NCI-H2196 (cell line): ENCODE data around the gene UBL7.
"Not testable (repeated sequence)": the region's sequence is repeated elsewhere in the genome, so short reads cannot be mapped to it uniquely, and the experiment has no call there.

ENCODE experiments used
- DNase-seq: peaks from one replicate; lab custom pipeline; 2025; ENCODE audit not compliant: unreplicated experiment; lab: John Stamatoyannopoulos, UW

UBL7 gene

DNA sequence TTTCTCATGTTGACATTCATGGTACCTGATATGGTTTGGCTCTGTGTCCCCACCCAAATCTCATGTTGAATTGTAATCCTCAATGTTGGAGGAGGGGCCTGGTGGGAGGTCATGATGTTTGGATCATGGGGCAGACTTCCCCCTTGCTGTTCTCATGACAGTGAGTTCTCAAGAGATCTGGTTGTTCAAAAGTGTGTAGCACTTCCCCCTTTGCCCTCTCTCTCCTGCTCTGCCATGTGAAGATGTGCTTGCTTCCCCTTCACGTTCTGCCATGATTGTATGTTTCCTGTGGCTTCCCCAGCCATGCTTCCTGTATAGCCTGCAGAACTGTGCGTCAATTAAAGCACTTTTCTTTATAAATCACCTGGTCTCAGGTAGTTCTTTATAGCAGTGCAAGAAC, 3.3 kb upstream of the UBL7 start:
- no peak for DNase-seq

- no peak for DNase-seq
Observed at GRCh38 chr15:74463634-74464033, 2.7 kb upstream of the UBL7 start.

DNA sequence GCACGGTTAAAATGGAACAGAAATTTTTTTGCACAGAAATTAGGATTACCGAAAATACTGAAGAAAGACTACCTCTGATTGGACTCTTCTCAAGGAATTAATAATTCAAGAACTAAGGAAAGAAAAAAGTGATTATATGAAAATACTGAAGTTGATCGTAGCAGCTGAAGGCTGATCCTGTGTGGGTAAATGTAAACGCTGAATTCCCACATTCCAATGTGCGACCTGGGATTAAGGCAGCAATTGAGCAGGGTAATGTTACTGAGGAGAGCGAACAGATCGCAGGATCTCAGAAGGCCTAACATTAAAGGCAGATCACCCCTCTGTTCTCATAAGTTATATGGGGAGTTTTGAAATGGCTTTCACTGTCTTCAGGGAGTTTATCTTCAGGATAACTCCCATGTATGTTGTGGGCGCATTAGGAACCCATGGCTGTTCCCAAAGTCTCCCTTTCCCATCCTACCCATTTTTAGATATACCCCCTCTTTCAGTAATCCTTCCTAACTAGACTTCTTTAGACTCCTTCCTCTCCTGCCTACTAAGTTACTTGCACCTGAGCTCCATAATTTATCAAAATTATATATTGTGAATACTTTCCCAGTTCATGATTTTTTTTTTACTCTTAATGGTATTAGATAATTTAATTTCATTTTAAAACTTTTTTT, 1.0 kb upstream of the UBL7 start:
- no peak for DNase-seq

GRCh38 chr15:74460298-74460697, 662 bp downstream of the UBL7 start:
- DNase-seq = no peak

GRCh38 chr15:74459798-74460197, 1.2 kb downstream of the UBL7 start:
- DNase-seq = not testable (repeated sequence)

DNA sequence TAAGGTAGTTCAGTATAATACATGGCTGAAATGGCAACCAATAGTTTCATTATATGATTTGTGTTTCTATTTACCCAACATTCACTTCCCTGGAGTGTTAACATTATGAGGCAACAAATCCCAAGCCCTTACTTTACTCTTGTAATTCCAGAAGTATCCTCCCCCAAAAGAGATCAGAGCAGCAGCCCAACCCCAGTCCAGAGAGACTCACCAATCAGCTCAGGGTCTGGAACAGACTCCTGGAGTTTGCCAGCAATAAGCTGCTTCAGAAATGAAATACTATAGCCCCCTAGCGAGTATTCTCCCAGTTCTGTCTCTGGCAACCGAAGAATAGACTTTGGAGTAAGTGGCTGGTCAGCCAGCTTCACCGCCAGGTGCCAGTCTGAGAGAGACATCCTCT, 2.5 kb downstream of the UBL7 start:
- DNase-seq = no peak

DNA sequence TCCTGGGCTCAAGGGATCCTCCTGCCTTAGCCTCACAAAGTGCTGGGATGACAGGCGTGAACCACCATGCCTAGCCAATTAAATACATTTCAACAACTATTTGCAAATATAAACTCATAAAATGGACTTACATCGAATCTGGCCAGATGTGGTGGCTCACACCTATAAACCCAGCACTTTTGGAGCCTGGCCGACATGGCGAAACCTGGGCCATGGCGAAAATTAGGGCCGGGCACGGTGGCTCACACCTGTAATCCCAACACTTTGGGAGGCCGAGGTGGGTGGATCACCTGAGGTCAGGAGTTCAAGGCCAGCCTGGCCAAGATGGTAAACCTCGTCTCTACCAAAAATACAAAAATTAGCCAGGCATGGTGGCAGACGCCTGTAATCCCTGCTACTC, 3.9 kb downstream of the UBL7 start:
- DNase-seq = not testable (repeated sequence)

- DNase-seq = no peak
Observed at GRCh38 chr15:74454764-74455500, 6.0 kb downstream of the UBL7 start.

- no peak for DNase-seq
Observed at GRCh38 chr15:74453925-74454763, 6.8 kb downstream of the UBL7 start.

GRCh38 chr15:74451861-74452835, 8.8 kb downstream of the UBL7 start:
- DNase-seq = no peak

DNA sequence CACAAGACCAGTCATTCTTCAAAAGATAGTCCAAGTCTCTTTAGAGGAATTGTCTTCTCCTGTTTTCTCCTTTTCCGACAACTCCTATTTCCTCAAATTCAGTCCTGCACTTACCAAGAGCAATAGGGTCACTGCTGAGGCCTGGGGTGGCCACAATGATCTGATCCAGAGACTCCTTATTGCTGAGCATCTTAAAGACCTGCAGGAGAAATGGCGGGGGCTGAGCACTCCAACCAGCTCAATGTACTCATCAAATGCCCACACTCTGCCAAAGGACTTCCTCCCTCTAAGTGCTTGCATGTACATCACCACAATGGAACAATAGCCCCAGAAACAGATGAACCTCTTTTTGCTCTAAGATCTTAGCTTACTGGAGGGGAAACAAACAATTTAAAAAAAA, 9.6 kb downstream of the UBL7 start:
- no peak for DNase-seq

DNA sequence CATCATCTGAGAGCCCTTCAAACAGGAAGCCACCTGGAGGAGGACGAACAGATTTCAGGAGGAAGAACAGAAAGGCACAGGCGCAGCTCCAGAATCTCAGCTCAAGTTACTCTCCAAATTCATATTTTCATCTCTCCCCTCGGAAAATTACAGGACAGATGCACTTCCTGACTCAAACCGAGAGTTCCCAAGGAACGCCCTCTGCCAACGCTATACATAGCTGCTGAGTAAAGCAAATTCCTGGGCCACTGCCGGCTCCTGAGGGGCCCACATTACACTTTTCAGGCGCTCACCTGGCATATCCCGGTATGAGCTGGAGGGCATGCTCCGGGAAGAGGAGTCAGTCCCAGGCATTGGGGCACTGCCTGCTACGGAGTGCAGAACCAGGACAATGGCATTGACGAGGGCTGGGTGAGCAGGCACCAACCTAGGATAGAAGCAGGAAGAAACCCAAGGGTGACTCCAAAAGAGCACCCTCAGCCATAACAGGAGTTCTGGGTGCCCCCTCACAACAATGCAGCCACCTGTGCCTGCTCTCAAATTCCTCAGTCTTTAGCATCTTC, 11.2 kb downstream of the UBL7 start:
- DNase-seq = no peak

GRCh38 chr15:74449095-74449494, 11.9 kb downstream of the UBL7 start:
- DNase-seq = no peak

GRCh38 chr15:74445816-74446763, 14.9 kb downstream of the UBL7 start:
- DNase-seq = no peak

DNA sequence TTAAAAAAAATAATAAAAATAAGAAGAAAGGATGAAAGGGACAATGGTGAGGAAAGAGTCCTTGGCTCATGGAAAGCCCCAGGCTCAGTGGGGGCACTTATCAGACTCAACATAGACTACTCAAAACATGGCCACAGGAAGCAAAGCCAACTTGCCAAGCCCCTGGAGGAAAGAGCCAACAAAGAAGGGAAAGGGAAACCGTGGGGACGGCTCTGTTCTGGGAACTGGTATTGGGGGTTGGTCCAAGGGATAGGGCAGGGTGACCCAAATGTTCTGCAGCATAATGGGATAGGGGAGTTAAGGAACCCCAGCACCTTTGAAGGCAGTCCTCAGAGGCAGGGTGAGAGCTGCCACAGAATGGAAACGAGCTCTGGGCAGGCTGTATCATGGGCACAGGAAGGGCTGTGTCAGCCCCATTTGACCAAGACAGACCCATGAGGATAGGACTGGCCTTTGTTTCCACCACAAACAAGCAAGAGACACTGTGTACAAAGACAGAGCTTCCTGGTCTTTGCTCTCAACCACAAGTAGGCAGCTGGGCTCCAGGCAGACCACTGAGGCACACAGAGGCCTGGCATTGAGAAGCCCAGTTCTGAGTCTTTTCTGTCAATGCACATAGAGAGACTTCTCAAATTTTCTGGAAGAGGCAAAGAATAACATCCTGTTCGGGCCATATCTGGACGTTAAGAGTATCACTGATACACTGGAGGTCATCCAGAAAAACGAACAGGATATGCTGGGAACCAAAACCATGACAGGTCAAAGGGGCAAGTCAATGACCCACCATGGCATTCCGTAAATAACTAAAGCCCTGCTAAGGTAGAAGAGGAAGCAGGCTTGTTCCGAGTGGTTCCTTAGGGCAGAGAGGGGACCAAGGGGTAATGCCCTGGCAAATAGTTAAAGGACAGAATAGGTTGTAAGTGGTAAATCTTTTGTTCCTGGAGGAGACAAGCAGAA, 16.6 kb downstream of the UBL7 start:
- DNase-seq = no peak

DNA sequence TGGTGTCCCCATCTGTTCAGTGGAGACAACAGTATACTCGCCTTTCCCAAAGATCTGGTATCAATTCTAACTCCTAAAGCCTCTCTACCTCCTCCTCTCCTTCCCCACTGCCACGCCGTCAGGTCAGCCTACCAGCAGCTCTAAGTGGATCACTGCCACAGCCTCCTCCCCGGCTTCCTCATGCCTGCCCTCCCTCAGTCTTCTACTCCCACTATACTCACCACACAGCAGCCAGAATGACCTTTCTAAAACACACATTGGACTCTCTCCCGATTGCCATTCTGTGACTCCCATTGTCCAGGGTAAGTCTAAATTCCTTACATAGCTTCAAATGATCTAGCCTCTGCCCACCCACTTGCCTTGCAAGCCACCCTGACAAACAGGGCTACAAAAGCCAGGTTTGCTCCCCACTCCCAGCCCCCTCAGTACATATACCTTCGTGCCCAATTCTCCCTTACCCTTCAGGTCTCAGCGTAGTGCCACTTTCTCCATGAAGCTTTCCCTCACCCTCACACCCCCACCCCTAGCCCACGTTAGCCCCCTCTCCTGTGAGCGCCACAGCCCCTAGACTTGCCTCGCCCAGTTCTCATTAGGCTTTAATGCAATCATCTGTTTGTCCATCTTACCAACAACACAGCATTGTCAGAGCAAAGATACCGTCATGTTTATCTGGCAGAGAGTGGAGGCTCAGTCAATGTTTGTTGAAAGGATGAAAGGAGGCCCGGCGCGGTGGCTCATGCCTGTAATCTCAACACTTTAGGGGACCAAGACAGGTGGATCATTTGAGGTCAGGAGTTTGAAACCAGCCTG, 17.7 kb downstream of the UBL7 start:
- no peak for DNase-seq

GRCh38 chr15:74442604-74443003, 18.4 kb downstream of the UBL7 start:
- DNase-seq = no peak
